ENCODE data around the gene MRPL24. TPM values are rescaled to one million over a fixed set of nuclear protein-coding genes. Genes with fewer than 3 reads are reported as not detected.
A peak's percentile ranks its signal among the peaks of the same experiment; 100 is the strongest.

The MRPL24 gene
- total RNA-seq, 1 experiment from 2014 or later, result 85.3 TPM

DNA sequence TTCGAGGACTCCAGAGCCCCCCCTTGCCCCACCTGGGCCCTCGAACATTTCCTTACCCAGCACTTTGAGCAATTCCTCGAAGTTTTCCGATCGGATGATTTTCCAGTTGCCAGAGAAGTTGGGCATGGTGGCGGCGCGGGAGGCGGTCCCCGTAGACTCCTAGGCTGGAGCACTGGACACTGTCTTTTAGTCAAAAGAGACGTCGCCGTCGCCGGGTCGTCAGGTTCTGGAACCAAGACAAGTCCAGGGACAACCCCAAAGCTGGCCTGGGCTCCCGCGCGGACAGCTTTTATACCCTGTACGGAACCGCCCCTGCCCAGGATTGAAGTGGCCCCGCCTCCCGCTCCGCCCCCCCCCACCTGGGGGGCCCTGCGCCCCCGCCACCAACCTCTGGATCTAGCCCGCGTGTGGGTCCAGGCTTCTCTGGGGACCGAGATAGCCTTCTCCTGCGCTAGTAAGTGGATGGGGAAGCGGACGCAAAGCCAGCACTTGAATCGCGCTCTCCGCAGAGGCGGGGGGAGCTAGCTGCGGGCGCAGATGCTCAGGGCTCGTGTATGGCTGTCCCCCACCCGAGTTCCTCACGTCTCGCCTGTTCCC, 35.5 kb downstream of the MRPL24 start, which contains the start of gene CRABP2:
TSS of gene CRABP2 (minus strand) at position 263 of the 597 bp plus-strand sequence. CDS start at position 126, 137 bp downstream.
- Histone ChIP-seq H3K9me2 (ENCODE audit: insufficient read depth) (no peaks in the 10 kb centered on the region), H3K9me3 (ENCODE audit: insufficient read depth, low read depth) (no peaks in the 10 kb centered on the region), H3K36me3 (ENCODE audit: low read depth) (no peaks in the 10 kb centered on the region), H3F3A (ENCODE audit: insufficient read depth, low read depth) (peaks cover 15% of the 10 kb centered on the region), H3K4me3 (peak within 1 kb of the TSS; percentile 79), H3K27me3 (ENCODE audit: insufficient read depth, low read depth) (no peaks in the 10 kb centered on the region), H3K4me1 (replicated peaks; ENCODE audit: insufficient read depth) (peaks cover 41% of the 10 kb centered on the region), H4K20me1 (ENCODE audit: insufficient read depth) (no peaks in the 10 kb centered on the region), H3K27ac (peak within 1 kb of the TSS; percentile 55), H3K79me2 (ENCODE audit: low read depth) (peaks cover 30% of the 10 kb centered on the region), H2AFZ (peak within 1 kb of the TSS; percentile 71), H3K4me2 (peak within 1 kb of the TSS; percentile 92)
- CTCF ChIA-PET, result interaction anchor here (0.6 to 8.4 kb wide), 3 partner anchors 15 to 154 kb away, joined by 3 to 109 read pairs (median 21); no protein-coding TSS in a partner anchor
- TF ChIP-seq, protein P1, sequence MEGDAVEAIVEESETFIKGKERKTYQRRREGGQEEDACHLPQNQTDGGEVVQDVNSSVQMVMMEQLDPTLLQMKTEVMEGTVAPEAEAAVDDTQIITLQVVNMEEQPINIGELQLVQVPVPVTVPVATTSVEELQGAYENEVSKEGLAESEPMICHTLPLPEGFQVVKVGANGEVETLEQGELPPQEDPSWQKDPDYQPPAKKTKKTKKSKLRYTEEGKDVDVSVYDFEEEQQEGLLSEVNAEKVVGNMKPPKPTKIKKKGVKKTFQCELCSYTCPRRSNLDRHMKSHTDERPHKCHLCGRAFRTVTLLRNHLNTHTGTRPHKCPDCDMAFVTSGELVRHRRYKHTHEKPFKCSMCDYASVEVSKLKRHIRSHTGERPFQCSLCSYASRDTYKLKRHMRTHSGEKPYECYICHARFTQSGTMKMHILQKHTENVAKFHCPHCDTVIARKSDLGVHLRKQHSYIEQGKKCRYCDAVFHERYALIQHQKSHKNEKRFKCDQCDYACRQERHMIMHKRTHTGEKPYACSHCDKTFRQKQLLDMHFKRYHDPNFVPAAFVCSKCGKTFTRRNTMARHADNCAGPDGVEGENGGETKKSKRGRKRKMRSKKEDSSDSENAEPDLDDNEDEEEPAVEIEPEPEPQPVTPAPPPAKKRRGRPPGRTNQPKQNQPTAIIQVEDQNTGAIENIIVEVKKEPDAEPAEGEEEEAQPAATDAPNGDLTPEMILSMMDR (conservative IDR thresholded peaks at IDR 0.05), result no peak
- TF ChIP-seq EZH2 (IDR thresholded peaks at IDR 0.05; ENCODE audit: low read depth), result no peak
- TSS peak; percentile 59 for BruUV-seq (replicated peaks)
- DNase-seq, result peak in 1 of 2 experiments; percentile 60
- POLR2A ChIA-PET (ENCODE audit: unreplicated experiment), result interaction anchor here (0.6 to 2.3 kb wide), 10 partner anchors 11 to 781 kb away, joined by 4 to 28 read pairs (median 11); partner anchors contain the start of gene METTL25B
- intact Hi-C loops (cut with micrococcal nuclease; ENCODE audit: unreplicated experiment), result loop anchor here (1.0 kb wide), 2 partner anchors 12 to 21 kb away; no protein-coding TSS in a partner anchor

DNA sequence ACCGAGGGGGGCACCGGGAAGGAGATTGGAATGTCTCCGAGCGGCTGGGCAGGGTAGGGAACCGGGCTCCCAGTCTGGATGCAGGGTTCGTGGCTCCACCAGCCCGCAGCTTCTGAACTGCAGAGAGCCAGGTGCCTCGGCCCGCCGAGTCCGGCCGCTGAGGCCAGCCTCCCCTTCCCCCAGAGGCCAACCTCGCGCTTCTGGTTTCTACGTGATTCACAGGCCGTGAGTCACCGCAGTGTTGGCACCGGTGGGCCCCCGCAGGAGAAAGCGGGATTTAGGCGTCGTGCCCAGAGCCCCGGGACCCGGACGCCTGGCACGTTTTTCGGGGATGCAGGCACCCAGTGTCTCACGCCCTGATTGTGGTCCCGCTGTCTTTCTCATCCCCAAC, 36.0 kb downstream of the MRPL24 start:
- Histone ChIP-seq H3K4me1 (replicated peaks; ENCODE audit: insufficient read depth) (peaks cover 36% of the 10 kb centered on the region), H3F3A (ENCODE audit: insufficient read depth, low read depth) (peaks cover 10% of the 10 kb centered on the region), H3K9me3 (ENCODE audit: insufficient read depth, low read depth) (no peaks in the 10 kb centered on the region), H3K27ac (peak overlapping the region; percentile 55), H2AFZ (peak overlapping the region; percentile 71), H3K27me3 (ENCODE audit: insufficient read depth, low read depth) (no peaks in the 10 kb centered on the region), H3K79me2 (ENCODE audit: low read depth) (peaks cover 30% of the 10 kb centered on the region), H3K9me2 (ENCODE audit: insufficient read depth) (no peaks in the 10 kb centered on the region), H3K4me3 (peak overlapping the region; percentile 79), H3K4me2 (peak overlapping the region; percentile 92), H3K36me3 (ENCODE audit: low read depth) (no peaks in the 10 kb centered on the region; the same call in 1 of the 2 replicates), H4K20me1 (ENCODE audit: insufficient read depth) (no peaks in the 10 kb centered on the region)
- DNase-seq, result peak; percentile 70 to 78
- intact Hi-C loops (cut with micrococcal nuclease; ENCODE audit: unreplicated experiment), result loop anchor here (1.0 kb wide), 2 partner anchors 12 to 21 kb away; no protein-coding TSS in a partner anchor
- TSS peak; percentile 68 for BruUV-seq (replicated peaks)
- POLR2A ChIA-PET (ENCODE audit: unreplicated experiment), result interaction anchor here (0.7 to 2.3 kb wide), 6 partner anchors 10 to 44 kb away, joined by 4 to 28 read pairs (median 11); partner anchors contain the start of gene METTL25B
- CTCF ChIA-PET, result interaction anchor here (0.6 to 8.4 kb wide), 2 partner anchors 15 to 155 kb away, joined by 3 to 109 read pairs; no protein-coding TSS in a partner anchor
- no peak for TF ChIP-seq EZH2 (IDR thresholded peaks at IDR 0.05; ENCODE audit: low read depth)

DNA sequence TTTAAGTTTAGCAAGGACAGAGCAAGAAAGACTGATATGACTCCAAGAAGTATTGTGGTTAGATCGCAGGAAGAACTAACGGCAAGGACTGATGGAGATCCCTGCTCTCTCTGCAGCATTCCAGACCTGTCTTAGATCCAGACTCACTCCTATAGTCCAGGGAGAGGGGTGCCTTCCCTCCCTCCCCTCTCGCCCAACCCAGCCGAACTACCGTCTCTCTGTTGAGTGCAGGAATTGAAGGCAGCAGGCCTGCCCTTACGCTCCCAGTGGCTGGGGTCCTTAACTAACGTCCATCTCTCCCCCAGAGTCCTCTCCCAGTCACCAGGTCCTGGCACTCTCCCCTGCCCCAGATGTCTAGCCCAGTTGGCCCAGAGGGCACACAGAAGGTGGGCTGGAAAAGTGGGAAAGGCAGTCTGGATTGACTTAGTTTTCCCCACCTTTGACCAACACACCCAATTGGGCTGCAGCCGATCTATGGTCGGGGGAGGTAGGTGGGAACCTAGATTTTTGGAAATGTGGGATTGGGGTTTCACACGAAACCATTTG, 36.6 kb downstream of the MRPL24 start:
- Histone ChIP-seq H3K27me3 (ENCODE audit: insufficient read depth, low read depth) (no peaks in the 10 kb centered on the region), H3K4me2 (peak overlapping the region; percentile 92), H4K20me1 (ENCODE audit: insufficient read depth) (no peaks in the 10 kb centered on the region), H2AFZ (no peak overlapping the region; the same call in 1 of the 2 replicates), H3K9me3 (ENCODE audit: insufficient read depth, low read depth) (no peaks in the 10 kb centered on the region), H3K4me1 (replicated peaks; ENCODE audit: insufficient read depth) (peaks cover 29% of the 10 kb centered on the region), H3K27ac (peak overlapping the region; percentile 55), H3F3A (ENCODE audit: insufficient read depth, low read depth) (peaks cover 10% of the 10 kb centered on the region), H3K4me3 (peak overlapping the region; percentile 79), H3K79me2 (ENCODE audit: low read depth) (peaks cover 30% of the 10 kb centered on the region), H3K36me3 (ENCODE audit: low read depth) (no peaks in the 10 kb centered on the region; the same call in 1 of the 2 replicates), H3K9me2 (ENCODE audit: insufficient read depth) (no peaks in the 10 kb centered on the region)
- BruUV-seq (replicated peaks), result no TSS peak
- no peak for DNase-seq
- intact Hi-C loops (cut with micrococcal nuclease; ENCODE audit: unreplicated experiment), result no loop called here
- no peak for TF ChIP-seq EZH2 (IDR thresholded peaks at IDR 0.05; ENCODE audit: low read depth)
- ChIA-PET CTCF (interaction anchor here (8.4 kb wide), 1 partner anchor 14 kb away, joined by 109 read pairs; no protein-coding TSS in a partner anchor), POLR2A (ENCODE audit: unreplicated experiment) (interaction anchor here (0.6 to 2.3 kb wide), 3 partner anchors 12 to 204 kb away, joined by 12 to 28 read pairs (median 15); partner anchors contain the start of gene MEF2D)

All from PC-9 (cell line).